Measurements from ENCODE around the gene ATP8A1.

DNA sequence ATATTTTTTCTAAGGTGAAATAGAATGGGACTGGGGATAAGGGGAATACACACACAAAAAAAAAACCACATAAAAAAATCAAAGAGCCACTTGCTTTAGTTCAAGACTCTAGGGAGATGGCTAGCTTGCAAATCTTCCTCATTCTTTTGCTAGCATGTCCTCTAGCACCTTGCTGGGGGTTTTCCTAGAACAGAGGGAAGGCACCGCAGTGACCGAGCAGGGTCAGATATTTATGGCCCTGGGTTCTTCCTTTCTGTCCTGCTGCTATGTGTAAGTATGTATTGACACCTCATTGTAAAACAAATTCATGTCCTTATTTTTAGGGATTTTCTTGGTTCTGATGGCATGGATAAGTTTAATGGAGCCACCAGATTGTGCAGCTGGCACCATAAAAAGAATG lies 178.4 kb downstream of the ATP8A1 start:
- TF ChIP-seq CTCF (IDR thresholded peaks at IDR 0.05 in 8 of 11, conservative IDR thresholded peaks at IDR 0.05 in 3 of 11): no peak
- TF ChIP-seq POLR2AphosphoS5 (IDR thresholded peaks at IDR 0.05): no peak
